ENCODE data around the gene IGSF10.
"Not testable (repeated sequence)": the region's sequence is repeated elsewhere in the genome, so short reads cannot be mapped to it uniquely, and the experiment has no call there.

IGSF10 gene

GRCh38 chr3:151460774-151461450 is at the start of gene IGSF10:
IGSF10 (minus strand) TSS chr3:151461061; CDS start chr3:151458709, 2,352 bp downstream.
- no peak for DNase-seq

DNA sequence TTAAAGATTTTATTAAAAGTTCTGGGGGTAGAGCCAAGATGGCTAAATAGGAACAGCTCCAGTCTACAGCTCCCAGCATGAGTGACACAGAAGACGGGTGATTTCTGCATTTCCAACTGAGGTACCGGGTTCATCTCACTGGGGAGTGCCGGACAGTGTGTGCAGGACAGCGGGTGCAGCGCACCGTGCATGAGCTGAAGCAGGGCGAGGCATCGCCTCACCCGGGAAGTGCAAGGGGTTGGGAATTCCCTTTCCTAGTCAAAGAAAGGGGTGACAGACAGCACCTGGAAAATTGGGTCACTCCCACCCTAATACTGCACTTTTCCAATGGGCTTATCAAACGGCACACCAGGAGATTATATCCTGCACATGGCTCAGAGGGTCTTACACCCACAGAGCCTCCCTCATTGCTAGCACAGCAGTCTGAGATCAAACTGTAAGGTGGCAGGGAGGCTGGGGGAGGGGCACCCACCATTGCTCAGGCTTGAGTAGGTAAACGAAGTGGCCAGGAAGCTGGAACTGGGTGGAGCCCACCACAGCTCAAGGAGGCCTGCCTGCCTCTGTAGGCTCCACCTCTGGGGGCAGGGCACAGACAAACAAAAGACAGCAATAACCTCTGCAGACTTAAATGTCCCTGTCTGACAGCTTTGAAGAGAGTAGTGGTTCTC is 48.7 kb upstream of the IGSF10 start:
- not testable (repeated sequence) for DNase-seq

GRCh38 chr3:151504606-151505005 is 43.7 kb upstream of the IGSF10 start:
- no peak for DNase-seq

DNA sequence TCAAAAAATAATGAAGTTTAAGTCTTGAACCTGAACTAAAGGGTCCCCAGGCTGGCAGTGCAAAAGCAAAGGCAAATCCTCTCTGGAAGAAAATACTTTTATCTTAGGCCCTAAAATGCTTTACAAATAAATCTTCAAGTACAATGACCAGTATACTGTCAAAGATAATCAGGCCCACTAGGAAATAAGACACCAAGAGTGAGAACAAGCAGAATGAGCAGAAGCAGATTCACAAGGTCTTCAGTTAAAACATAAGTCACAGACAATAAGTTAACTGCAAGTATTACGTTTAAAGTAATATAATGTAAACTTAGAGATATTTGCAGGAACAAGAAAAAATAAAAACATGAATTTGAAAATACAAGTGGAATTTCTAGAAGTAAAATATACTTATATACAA is 42.2 kb upstream of the IGSF10 start:
- no peak for DNase-seq

DNA sequence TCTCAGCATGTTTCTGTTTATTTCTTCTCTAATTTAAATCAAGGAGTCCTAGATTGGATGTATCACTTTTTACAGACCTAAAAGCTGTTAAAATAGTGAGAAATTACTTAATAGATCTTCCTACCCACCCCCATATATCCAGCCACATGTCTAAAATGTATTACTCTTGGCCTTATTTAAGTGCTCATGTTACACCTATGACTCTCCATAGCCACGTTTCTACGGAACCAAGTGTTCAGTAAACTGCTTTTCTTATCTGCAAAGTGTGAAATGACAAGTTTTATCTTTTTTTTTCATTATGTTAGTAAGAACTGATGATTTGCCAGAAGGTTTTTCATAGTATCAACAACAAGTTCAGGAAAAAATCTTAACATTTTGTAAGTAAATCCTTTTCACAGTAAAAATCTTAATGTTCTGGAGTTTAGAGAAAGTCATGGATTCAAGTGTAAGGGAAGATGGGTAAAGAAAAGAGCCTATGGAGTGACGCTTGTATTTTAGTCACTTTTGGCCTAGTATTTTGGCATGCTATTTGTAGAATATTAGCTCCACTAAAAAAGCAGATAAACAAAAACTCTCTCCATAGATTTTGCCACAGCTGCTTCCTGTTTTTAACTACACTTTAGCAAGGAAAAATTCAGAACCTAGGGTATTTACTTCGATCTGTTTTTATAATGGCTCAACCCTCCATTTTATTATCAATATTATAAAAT is 41.2 kb upstream of the IGSF10 start:
- DNase-seq = no peak

DNA sequence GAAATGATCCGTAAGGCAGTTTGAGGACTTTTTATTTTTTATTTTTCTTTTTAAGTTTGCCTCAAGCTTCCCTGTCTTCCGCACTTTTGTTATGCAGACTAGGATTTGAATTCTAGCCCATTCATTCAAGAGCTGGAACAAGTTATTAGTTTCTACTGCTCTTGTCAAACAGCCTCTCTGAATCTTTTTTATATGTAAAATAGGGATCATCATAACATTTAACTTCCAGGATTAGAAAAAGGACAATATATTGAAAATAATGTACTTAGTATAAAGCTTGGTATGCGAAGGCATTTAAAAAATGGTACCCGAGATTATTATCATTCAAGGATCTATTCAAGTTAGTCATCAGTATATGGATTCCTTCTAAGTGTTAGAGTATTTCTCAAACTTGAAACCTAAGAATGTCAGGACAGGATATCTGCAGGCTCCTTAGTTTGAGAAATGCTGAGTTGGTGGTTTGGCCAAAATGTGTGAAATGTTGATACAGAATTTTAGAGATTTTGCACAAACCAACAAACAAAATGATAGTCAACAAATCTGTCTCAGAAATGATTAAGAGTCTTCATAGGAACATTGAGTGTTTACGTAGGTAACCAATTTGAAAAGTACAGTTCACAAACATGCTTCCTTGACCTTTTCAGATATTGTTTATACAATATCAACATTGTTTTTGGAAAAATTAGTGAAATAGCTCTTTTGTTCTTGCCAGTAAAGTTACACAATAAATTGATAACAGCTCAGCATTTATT is 40.5 kb upstream of the IGSF10 start:
- no peak for DNase-seq

DNA sequence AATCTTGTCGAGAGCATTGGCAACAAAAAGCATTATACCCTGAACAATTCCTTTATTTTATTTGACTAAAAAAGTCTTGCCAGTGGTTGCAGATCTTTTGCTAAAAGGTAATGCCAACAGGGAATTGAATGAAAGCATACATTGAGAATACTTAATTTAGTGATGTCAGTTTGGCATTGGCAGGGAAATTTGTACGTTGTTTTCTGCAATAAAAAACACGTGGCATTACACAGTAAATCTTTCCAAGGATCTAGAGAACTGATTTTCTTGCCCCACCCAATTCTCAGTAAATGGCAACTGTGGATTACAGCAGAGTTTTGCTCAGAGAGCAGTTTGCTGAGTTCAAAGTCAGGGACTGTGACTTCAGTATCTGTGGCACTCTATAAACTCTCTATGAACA is 38.3 kb upstream of the IGSF10 start:
- no peak for DNase-seq

GRCh38 chr3:151491525-151491924 is 30.7 kb upstream of the IGSF10 start:
- DNase-seq = no peak

- DNase-seq = not testable (repeated sequence)
Measured at GRCh38 chr3:151487833-151488232, 27.0 kb upstream of the IGSF10 start.

DNA sequence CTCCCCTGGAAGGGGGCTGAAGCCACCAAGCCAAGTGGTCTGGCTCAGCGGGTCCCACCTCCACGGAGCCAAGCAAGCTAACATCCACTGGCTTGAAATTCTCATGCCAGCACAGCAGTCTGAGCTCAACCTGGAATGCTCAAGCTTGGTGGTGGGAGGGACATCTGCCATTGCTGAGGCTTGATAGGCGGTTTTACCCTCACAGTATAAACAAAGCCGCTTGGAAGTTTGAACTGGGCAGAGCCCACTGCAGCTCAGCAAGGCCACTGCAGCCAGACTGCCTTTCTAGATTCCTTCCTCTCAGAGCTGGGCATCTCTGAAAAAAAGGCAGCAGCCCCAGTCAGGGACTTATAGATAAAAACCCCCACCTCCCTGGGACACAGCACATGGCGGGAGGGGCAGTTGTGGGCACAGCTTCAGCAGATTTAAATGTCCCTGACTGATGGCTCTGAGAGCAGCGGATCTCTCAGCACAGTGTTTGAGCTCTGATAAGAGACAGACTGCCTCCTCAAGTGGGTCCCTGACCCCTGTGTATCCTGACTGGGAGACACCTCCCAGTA is 23.2 kb upstream of the IGSF10 start:
- DNase-seq = no peak

DNA sequence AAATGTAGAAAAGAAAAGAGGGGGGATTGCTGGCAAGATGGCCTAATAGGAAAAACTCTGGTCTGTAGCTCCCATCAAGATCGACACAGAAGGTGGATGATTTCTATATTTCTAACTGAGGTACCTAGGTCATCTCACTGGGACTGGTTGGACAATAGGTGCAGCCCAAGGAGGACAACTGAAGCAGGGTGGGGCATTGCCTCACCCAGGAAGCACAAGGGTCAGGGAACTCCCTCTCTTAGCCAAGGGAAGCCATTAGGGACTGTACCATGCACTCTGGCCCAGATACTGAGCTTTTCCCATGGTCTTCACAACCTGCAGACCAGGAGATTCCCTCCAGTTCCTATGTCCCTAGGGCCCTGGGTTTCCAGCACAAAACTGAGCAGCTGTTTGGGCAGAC is 22.6 kb upstream of the IGSF10 start:
- DNase-seq = no peak

- no peak for DNase-seq
Measured at GRCh38 chr3:151480492-151480891, 19.6 kb upstream of the IGSF10 start.

- DNase-seq = no peak
Measured at GRCh38 chr3:151479452-151479851, 18.6 kb upstream of the IGSF10 start.

DNA sequence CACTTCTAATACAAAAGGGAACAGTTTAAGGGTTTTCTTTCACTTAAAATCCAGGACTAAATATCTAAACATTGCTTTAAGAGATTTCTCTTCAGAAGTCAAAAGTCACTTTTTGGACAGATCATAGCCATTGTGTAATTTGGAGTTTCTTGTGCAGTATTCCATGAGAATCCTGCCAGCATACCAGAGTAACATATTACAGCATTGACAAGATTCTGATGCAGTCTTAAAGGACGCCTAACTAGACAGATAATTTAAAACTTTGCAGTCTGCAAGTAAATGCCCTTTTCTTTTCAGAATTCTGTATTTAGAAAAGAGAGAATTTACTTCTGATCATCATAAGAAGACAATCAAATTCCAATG is 17.5 kb upstream of the IGSF10 start:
- no peak for DNase-seq

DNA sequence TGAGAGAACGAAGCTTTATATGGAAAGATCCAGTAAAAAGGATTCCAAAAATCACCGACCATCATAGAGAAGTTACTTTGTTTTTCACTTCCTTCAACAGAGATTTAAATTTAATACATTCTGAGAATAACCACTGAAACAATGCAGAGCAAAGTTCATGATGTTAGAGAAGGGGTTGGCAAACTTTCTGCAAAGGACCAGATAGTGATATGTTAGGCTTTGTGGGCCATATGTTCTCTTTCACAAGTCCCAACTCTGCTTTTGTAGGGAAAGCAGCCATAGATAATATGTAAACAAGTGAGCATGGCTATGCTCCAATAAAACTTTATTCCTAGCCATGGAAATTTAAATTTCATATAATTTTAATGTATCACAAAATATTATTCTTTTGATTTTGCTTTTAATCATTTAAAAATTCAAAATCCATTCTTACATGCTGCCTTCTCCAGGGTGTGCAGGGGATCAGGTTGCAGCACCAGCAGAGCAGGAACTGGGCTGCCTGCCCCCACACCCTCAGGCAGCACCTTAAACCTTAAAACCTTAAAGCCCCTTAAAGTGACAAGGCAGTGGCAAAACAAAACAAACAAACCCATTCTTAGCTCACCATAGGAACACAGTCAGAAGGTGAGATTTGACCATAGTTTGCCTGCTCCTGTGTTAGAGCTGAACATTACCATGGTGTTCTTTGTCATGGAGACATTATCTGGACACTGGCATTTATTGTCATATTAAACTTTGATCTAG is 16.9 kb upstream of the IGSF10 start:
- DNase-seq = no peak

DNA sequence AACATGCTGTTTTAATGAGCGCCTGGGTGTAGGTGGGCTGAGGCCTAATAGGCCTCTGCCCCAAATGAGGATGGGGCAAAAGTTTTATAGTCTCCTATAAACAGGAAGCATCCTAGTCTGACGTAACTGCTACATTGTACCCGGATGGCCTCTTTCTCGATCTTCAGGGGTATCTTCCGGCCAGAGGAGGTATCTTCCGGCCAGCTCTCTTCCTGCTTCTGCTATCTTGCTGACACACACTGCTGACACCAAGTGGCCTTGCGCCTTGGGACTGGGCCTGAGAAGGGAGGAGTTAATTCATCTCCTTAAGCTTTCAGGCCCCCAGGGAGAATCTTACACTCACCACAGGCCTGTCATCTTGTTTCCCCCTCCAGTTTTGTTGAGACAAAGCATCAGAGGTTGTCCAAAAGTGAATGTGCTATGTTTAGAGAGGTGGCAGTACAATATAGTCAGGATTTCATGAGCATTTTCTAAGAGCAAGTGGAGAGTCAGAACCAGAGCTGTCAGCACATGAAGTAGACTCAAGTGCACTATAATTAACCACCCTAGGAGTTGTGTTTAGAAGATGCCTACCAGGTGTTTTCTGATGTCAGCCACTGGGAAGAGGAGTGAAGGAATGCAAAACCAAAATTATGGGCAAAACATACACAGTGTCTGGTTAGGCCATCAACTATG is 15.6 kb upstream of the IGSF10 start:
- DNase-seq = no peak

DNA sequence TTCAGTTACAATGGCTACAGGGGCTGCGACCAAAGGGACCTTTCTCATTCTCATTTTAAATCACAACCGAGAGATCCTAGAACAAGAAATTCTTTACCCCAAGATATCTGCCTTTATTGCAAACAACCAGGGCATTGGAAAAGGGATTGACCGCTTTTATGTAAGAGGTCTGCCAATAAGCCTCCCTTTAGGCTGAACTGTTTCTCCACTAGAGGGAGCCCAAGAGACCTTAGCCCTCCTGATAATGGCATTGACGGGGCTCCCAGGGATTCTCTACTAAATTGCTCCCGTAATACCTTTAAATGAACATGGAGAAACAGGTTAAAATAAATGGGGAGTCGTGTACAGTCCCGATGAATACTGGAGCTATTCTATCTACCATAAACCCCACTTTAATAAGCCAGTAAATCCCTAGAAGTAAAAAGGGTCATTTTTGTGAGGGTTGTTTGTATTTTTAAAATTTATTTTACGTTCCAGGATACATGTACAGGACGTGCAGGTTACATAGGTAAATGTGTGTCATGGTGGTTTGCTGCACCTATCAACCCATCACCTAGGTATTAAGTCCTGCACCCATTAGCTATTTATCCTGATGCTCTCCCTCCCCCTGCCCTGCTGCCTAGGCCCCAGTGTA is 7.5 kb upstream of the IGSF10 start:
- DNase-seq = no peak

DNA sequence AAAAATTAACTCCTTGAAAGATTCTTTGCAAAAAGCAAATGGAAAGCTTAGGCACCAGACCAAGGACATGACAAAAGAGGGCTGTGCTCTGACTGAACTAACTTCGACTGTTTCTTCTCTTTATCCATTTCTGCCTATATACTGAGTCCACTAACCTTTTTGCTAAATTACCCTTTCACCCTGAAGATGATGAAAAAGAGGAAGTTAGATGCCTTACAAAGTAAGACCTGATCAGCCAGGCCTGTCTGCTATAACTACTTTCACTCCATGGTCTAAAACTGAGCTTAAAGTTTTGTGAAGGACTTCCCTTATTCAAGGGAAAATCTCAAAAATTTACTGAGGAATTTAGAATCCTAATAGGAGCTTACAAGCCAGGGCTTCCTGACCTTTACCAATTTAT is 6.2 kb upstream of the IGSF10 start:
- no peak for DNase-seq

GRCh38 chr3:151462991-151463390 is 2.1 kb upstream of the IGSF10 start:
- DNase-seq = no peak

- no peak for DNase-seq
Measured at GRCh38 chr3:151462278-151462780, 1.5 kb upstream of the IGSF10 start.

DNA sequence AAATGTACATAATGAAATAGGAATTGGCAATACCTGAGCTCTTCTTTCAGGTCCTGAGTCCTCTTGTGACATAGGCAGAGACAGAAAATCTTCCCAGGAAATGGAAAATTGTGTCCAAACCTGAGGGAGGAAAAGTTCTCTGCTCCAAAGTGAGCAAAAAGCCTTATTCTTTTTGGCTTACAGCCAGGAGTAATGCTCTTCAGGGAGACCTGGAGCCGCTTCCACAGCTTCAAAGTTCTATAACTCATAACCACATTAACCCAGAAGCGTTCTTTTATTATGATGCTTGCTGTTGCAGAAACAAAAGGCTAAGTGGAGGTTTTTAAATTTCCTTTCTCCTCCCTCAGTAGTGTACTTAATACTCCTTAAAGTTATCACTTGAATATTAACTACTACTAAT is 633 bp downstream of the IGSF10 start:
- no peak for DNase-seq
